Measurements from ENCODE around the gene SLC39A11. TPM values are rescaled to one million over a fixed set of nuclear protein-coding genes. Genes with fewer than 3 reads are reported as not detected.

The SLC39A11 gene
- total RNA-seq, 1 donor from 2014 or later, result 5.5 TPM

GRCh38 chr17:72927760-72928159 is 164.7 kb downstream of the SLC39A11 start:
- H3K79me2 ChIP-seq (ENCODE audit: low read depth), result no peaks in the 10 kb centered on the region
- H3K9me3 ChIP-seq (ENCODE audit: low read depth), result no peaks in the 10 kb centered on the region
- H3K4me3 ChIP-seq, result no peak overlapping the region
- H3K36me3 ChIP-seq, result no peaks in the 10 kb centered on the region
- H3K4me2 ChIP-seq, result no peak overlapping the region
- peaks cover 25% of the 10 kb centered on the region for H3K4me1 ChIP-seq
- Mint-ChIP-seq H3K4me3 (no peak overlapping the region), H3K36me3 (peaks cover 3% of the 10 kb centered on the region), H3K27ac (no peak overlapping the region), H3K4me1 (peaks cover 43% of the 10 kb centered on the region), H3K9me3 (no peaks in the 10 kb centered on the region), H3K27me3 (ENCODE audit: insufficient read depth, low read depth) (peaks cover 2% of the 10 kb centered on the region)
- no peak overlapping the region for H3K9ac ChIP-seq
- TF ChIP-seq CTCF (IDR thresholded peaks at IDR 0.05) (no peak), EZH2 (IDR thresholded peaks at IDR 0.05) (no peak), EZH2phosphoT487 (IDR thresholded peaks at IDR 0.05) (no peak)
- peaks cover 4% of the 10 kb centered on the region for H3F3A ChIP-seq (ENCODE audit: low read depth)
- H4K20me1 ChIP-seq (ENCODE audit: low read depth), result no peaks in the 10 kb centered on the region
- no peaks in the 10 kb centered on the region for H3K27me3 ChIP-seq
- DNase-seq (ENCODE audit: low spot score), result no peak
- H2AFZ ChIP-seq (replicated peaks), result no peak overlapping the region
- H3K27ac ChIP-seq, result no peak overlapping the region

- Histone ChIP-seq H3K9ac (no peak overlapping the region), H3F3A (ENCODE audit: low read depth) (peaks cover 4% of the 10 kb centered on the region), H2AFZ (replicated peaks) (no peak overlapping the region), H3K4me3 (no peak overlapping the region), H3K4me1 (peaks cover 25% of the 10 kb centered on the region), H3K4me2 (no peak overlapping the region), H3K27me3 (no peaks in the 10 kb centered on the region), H3K9me3 (ENCODE audit: low read depth) (no peaks in the 10 kb centered on the region), H4K20me1 (ENCODE audit: low read depth) (no peaks in the 10 kb centered on the region), H3K36me3 (no peaks in the 10 kb centered on the region), H3K79me2 (ENCODE audit: low read depth) (no peaks in the 10 kb centered on the region), H3K27ac (no peak overlapping the region)
- no peak for DNase-seq (ENCODE audit: low spot score)
- Mint-ChIP-seq H3K4me3 (no peak overlapping the region), H3K4me1 (peaks cover 43% of the 10 kb centered on the region), H3K27ac (no peak overlapping the region), H3K36me3 (peaks cover 3% of the 10 kb centered on the region), H3K27me3 (ENCODE audit: insufficient read depth, low read depth) (peaks cover 2% of the 10 kb centered on the region), H3K9me3 (no peaks in the 10 kb centered on the region)
- TF ChIP-seq CTCF (IDR thresholded peaks at IDR 0.05) (no peak), EZH2 (IDR thresholded peaks at IDR 0.05) (no peak), EZH2phosphoT487 (IDR thresholded peaks at IDR 0.05) (no peak)
Observed at GRCh38 chr17:72927146-72927545, 165.3 kb downstream of the SLC39A11 start.

- no peak for TF ChIP-seq CTCF (IDR thresholded peaks at IDR 0.05)
- TF ChIP-seq EZH2phosphoT487 (IDR thresholded peaks at IDR 0.05), result no peak
- no peak for TF ChIP-seq EZH2 (IDR thresholded peaks at IDR 0.05)
- peaks cover 25% of the 10 kb centered on the region for H3K4me1 ChIP-seq
- no peak overlapping the region for H2AFZ ChIP-seq (replicated peaks)
- H3K27me3 Mint-ChIP-seq (ENCODE audit: insufficient read depth, low read depth), result peaks cover 2% of the 10 kb centered on the region
- H3F3A ChIP-seq (ENCODE audit: low read depth), result peaks cover 4% of the 10 kb centered on the region
- H3K27ac ChIP-seq, result no peak overlapping the region
- no peaks in the 10 kb centered on the region for H3K9me3 ChIP-seq (ENCODE audit: low read depth)
- peaks cover 37% of the 10 kb centered on the region for H3K4me1 Mint-ChIP-seq
- DNase-seq (ENCODE audit: low spot score), result no peak
- H4K20me1 ChIP-seq (ENCODE audit: low read depth), result no peaks in the 10 kb centered on the region
- H3K79me2 ChIP-seq (ENCODE audit: low read depth), result no peaks in the 10 kb centered on the region
- no peak overlapping the region for H3K4me2 ChIP-seq
- no peak overlapping the region for H3K4me3 Mint-ChIP-seq
- H3K27ac Mint-ChIP-seq, result no peak overlapping the region
- no peak overlapping the region for H3K4me3 ChIP-seq
- H3K36me3 ChIP-seq, result no peaks in the 10 kb centered on the region
- H3K36me3 Mint-ChIP-seq, result peaks cover 3% of the 10 kb centered on the region
- H3K9me3 Mint-ChIP-seq, result no peaks in the 10 kb centered on the region
- H3K9ac ChIP-seq, result no peak overlapping the region
- no peaks in the 10 kb centered on the region for H3K27me3 ChIP-seq
Observed at GRCh38 chr17:72926171-72926570, 166.3 kb downstream of the SLC39A11 start.
